HG03095 (cell line): ENCODE results near the gene SH2D6.
"Not testable (repeated sequence)": the region's sequence is repeated elsewhere in the genome, so short reads cannot be mapped to it uniquely, and the experiment has no call there.

Source experiments
- ATAC-seq: cut with Tn5 transposase; IDR thresholded peaks from one replicate; pipeline ENCODE4 v1.9.1; 2021; ENCODE audit warnings: moderate library complexity; ENCODE audit not compliant: unreplicated experiment

SH2D6 gene

DNA sequence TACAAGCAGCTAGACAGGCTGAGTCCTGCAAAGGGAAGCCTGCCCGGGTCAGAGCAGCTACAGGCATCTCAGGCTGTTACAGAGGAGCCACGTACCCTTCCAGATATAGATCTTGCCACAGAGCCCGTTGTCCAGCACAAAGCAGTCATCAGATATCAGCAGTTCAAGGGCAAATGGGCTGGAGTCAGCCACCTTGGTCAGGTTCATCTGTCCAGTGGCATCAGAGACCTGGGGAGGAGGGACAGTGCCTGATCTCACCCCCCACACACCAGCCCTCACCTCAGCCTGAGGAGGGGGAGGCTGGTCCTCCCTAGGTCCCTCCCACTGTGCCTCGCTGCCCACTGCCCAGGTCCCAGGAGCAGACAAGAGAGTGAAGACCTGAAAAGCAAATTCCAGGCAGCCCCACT, 20.6 kb upstream of the SH2D6 start:
- no peak for ATAC-seq

DNA sequence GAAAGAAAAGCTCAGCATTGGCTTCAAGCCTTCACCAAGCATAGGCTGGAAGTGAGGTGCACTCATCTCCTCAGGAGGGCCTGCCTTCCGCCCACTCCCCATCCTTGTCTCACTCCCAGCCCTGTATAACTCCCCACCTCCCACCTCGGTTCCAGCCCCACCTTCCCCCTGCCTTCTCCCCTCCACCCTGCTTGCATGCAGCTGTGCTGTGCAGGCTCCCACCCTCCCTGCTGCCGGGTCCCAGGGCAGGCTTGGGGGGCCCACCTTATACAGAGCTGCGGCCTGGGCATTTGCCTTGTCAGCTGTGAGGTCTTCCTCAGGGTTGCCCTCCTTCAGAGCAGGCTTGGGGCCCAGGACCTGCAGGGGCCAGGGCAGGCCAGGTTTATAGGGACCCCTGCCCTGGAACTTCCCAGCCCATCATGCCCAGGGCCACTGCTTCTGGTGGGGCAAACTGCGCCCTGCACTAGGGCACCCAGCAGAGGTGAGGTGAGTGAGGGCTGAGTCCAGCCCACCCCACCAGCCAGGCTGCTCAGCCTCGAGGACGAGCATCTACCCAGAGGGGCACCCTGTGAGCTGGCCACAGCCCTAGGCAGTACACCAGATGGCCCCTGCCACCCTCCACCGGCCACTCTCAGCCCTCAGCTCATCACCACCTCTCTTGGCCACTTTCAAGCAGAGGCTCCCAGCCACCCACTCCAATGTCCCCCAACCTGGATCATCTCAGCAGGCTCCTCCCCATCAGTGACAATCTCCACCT, 19.9 kb upstream of the SH2D6 start:
- no peak for ATAC-seq

DNA sequence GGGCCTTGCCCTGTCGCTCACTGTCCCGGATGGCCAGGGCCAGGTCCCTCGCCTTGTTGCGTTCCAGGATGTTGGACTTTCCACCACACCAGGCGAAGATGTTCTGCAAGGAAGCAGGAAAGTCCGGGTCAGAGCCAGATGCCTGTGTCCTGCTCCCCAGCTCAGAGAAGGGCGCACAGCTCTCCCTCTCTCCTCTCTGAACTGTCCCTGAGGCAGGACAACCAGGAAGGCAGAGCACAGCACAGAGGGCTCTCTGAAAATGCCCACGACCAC, 19.4 kb upstream of the SH2D6 start:
- ATAC-seq: no peak

DNA sequence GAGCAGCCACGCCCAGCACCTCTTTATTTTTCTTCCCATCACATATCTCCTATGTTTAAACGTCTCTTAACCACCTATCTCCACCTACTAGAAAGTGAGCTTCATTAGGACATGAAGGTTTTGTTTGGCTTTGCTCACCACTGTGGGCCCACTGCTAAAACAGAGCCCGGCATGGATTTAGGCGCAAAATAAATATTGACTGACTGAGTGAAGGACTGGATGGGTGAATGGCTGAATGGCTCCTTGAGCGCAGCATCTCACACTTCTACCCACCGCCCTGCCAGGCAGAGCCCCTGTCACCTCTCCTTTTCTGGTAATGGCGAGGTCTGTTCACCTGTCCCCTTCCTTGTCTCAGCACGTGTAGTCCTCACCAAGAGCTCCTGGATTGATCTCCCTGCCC, 18.5 kb upstream of the SH2D6 start:
- ATAC-seq: no peak

DNA sequence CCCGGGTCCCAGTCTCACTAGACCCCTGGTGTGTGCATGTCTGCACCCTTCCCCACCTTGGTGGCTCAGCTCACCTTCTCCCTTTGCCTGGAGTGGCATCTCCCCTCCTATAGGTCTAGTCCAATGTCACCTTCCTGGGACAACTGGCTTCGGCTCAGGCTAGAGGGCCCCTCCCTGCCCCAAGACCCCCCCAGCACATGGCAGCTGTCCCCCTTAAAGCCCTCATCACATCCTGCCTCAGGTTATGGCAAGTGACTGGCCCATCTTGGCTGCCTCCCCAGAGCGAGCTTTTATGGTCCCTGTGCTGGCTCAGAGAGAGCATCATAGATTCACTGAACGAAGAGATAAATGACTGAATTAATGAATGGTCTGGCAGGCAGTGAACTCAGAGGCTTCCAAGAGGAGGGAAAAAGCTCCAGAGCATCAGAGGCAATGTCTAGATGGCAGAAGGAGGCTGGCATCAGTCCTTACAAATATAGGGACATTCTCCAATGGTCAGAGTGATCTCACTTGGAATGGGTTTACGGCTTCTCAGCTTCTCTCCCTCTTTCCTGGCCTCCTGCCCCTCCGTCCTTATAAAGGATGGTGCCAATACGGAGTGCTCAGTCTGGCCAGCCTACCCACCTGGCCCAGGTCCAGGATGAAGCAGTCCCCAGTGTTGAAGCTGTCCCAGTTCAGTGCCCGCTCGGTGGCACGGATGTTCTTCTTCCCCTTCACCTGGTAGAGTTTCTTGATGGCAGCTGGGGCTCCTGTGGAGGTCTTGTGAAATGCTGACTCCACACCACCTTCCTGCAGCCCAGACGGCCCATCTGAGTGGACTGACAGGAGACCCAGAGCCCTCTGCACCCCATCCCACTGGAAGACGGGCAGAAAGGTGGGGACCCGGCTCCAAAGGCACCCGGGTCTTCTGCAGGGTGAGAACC, 17.7 kb upstream of the SH2D6 start:
- ATAC-seq: no peak

DNA sequence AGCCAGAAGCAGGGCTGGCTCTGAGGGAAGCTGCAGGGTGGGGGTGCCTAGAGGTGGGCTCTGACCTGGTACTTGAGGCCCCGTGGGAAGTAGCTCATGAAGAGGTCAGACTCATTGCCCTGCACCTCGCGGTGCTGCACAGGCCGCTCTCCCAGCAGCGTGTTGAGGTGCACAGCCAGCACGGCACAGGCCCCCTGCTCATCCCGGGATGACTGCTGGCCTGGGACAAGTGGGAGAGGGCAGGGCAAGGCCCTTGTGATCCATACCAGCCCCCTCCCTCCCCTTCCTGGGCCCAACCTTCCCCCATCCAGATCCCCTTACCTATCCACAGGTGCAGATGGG, 17.1 kb upstream of the SH2D6 start:
- no peak for ATAC-seq

DNA sequence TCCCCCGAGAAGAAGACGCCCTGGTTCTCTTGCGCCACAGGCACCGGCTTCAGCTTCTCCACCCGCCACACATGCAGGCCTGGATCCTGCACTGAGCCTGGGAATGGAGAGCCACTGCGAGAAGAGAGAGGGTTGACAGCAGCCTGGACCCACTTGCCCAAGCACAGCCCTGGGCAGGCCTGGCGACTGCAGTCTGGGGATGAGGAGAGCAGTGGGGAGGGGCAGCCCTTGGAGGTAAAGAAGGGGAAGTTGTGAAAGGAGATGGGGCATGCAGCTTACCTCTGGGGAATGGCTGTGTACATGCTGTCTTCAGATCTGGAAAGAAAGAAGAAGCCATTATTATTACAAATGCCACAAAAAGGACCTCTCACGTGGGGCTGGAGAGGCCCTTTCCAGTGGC, 16.7 kb upstream of the SH2D6 start:
- ATAC-seq: no peak

DNA sequence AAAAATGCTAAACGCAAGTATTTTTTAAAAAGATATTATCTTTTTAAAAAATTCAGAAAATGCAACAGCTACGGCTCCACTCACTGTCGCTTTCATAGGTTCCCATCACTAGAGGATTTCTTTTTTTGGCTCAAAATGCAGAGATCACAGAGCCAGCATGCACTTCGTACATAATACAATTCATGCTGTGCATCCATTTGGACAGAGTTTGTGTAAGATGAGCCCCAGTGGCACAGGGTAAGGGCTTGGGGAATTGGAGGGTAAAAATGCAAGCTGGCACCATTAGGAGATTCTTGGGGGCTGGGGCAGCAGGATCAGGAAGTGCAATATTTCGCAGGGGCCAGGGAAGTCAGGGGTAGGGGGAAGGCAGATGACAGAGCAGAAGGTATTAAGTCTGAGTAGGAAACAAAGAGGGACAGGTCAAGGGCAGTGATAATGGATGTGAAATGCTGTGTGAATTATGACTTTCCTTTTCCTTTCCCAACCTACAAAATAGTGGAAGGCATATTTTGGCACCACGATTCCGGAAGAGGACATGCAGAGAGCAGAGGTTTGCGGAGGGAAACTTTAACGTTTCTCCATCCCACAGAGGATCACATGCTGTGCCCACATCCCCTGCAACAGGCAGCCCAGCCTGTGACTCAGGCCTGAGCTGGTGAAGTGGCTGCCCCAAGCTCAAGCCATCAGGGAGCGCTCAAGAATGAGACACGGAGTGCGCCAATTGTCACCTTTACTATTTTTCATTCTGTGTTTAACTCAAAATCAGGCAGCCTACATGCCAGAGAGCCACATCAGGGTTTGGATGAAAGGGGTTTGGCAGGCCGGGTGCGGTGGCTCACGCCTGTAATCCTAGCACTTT, 13.1 kb upstream of the SH2D6 start:
- ATAC-seq: no peak

DNA sequence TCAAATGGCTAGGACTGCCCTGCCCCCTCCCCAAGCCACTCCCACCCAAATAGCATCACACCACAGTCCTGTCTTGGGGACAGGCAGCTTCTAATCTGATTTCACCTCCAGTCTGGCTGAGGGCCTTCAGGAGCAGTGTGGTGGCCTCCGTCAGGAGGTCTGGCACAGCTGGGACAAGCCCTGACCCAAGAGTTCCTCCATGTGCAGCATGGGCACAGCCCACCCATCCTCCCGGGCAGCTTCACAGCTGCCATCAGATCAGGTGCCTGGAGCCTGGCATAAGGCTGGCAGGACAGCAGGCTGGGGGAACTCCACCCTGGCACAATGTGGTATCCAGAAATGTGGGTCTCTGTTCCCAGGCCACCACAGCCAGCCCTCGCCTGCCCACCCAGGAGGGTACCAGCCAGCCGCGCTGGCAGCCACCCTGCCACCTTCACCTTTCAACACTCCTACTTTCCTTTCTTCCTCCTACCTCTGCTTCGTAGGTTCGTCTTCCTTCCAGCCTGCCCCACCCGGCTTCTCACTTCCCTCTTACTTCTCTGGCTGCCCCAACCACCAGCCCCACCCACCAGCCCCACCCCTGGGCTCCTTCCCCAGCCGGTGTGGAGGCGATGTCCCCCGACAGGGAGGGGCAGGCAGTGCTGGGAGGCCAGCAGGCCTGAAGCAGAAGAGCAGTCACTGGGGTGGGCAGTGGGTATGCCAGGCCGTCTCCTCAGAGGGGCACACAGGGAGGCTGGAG, 8.5 kb upstream of the SH2D6 start, which contains the start of gene CAPG:
Gene CAPG (minus strand): TSS at position 522 of the 739 bp plus-strand sequence. CDS start 8,221 bp downstream, outside the sequence.
- ATAC-seq: peak; percentile 76

DNA sequence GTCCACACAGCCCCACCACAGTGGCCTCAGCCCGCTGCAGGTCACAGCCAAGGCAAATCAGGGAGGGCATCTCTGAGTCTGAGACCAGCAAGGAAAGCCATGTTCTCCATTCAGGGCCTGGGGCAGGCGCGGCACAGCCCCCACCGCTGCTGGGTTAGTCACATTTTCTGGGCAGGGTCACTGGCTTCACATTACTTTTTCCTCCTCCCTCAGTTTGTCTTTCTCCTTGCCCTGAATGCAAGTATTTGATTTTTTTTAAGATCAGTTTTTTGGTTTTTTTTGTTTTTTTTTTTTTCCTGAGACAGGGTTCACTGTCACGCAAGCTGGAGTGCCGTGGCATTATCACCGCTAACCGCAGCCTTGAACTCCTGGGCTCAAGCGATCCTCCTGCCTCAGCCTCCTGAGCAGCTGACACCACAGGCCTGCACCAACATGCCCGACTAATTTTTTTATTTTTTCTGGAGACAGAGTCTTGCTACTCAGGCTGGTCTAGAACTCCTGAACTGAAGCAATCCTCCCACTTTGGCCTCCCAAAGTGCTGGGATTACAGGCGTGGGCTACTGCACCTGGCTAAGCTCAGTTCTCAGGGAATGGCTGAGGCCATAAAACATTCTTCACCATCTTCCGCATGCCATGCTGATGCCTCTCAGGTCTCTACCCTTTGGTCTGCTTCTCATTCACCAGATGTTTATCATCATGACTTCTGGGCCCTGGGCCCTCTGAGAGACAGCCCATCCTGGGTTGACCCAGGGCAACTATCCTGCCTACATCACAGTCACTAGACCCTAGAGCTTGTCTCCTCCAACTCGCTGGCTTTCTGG, 7.7 kb upstream of the SH2D6 start:
- ATAC-seq: no peak

DNA sequence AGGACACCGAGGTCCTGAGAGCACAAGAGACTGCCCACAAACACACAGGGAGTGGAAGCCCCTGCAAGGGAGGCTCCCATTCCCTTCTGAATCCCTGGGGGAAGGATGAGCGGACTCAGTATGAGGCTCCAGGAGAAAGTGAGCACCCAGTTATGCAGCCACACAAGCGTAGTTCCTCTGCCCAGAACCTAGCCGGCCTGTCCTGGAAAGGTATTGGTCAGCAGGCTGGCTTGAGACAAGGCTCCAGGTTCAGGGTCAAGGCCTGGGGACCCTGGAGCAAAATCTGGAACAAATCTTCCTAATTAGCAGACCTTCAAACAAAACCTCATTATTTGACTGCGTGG, 7.1 kb upstream of the SH2D6 start:
- ATAC-seq: no peak

DNA sequence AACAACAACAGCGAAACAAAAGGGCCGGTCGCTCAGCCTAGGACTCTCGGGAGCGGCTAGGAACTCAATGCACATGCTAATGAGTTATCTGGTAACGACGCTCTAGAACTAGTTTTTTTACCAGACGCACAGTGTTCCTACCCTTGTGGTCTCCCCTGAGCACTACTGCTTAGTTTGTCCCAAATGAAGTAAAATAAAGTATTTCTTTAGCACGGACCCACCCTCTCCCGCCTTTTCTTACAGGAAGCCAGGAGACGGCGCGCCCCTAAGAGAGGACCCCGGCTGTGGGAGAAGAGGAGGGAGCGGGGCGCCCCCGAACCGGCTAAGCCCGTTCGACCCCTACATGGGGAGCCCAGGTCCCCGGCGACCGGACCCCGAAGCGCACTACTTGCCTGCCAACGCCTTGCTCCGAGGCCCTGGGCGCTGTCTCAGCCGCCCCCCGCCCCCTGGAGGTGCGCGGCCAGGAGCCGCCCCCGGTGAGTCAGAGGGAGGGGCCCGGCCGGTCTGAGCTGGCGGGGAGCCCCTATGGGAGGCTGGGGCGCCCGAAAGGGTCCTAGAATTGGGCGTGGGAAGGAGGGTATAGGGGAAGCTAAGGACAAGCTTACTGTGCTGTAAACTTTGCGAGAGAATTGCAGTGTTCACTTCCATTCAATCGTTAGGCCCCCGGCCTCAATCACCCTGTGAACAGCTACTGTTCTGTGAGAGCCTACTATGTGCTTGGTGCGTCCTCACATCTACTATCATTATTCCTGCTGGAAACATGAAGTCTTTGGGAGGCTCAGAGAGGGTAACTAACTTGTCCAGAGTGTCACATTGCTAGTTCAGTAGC, 4.7 kb upstream of the SH2D6 start:
- ATAC-seq: no peak

DNA sequence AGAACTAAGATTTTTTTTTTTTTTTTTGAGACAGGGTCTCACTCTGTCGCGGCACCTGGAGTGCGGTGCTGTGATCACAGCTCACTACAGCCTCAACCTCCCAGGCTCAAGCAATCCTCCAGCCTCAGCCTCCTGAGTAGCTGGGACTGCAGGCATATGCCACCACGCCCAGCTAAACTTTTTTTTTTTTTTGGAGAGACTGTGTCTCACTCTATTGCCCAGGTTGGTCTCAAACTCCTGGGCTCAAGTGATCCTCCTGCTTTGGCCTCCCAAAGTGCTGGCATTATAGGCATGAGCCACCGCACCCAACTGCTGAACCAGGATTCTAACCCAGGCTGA, 4.1 kb upstream of the SH2D6 start:
- ATAC-seq: not testable (repeated sequence)

DNA sequence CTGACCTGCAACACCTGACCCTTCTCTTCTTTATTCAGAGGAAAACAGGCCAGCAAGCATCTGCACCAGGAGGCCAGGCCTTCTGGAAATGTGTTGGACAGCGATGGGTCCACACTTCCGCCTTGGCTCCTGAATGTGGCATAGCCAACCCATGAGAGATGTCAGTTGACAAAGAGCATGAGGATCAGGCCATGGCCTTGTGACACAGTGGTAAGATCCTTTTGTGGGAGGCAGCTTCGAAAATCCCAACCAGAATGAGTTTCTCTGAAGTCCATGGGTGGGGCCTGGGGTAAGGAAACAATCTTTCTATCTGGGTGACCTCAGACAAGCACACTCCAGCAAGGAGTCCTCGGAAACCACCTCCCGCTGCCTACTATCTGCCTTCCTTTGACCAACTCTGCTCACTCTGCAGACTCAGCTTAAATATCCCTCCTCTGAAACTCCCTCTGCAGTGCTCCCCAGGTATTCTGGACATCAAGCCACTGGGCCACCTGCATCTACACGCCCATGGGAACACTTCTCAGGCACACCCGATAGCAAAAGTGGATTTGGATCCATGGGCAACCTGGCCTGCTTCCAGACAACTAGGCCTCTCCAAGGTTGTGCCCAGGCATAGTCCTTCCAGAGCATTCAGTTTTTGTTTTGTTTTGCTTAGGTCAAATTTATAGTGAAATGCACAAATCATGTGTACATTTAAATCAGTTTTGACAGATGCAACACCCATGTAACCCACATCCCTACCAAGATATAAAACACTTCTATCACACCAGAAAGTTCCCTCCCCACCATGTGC, 3.6 kb upstream of the SH2D6 start:
- ATAC-seq: no peak

DNA sequence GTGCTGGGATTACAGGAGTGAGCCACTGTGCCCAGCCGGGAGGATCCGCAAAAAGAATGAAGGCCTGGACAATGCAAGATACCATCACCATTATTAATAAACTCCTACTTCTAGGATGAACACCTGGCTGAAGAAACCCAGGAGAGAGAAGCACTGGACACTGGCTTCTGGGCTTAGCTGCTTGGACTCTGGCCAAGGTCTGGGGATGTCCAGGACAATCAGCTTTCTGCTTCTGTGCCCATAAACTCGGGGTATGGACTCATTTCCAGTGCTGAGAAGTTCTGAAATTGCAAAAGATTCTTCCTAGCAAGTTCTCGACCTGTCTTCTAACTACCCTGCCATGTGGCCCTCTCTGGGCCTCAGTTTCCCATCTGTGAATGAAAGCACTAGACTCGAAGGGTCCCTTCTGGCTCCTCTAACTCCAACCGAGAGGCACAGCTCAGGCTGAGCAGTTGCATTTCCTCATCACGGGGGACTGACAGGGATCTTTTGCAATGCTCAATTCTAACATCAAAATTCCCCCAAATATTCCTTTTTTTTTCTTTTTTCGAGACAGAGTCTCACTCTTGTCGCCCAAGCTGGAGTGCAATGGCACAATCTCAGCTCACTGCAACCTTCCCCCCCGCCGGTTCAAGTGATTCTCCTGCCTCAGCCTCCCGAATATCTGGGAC, 2.4 kb upstream of the SH2D6 start:
- ATAC-seq: no peak

DNA sequence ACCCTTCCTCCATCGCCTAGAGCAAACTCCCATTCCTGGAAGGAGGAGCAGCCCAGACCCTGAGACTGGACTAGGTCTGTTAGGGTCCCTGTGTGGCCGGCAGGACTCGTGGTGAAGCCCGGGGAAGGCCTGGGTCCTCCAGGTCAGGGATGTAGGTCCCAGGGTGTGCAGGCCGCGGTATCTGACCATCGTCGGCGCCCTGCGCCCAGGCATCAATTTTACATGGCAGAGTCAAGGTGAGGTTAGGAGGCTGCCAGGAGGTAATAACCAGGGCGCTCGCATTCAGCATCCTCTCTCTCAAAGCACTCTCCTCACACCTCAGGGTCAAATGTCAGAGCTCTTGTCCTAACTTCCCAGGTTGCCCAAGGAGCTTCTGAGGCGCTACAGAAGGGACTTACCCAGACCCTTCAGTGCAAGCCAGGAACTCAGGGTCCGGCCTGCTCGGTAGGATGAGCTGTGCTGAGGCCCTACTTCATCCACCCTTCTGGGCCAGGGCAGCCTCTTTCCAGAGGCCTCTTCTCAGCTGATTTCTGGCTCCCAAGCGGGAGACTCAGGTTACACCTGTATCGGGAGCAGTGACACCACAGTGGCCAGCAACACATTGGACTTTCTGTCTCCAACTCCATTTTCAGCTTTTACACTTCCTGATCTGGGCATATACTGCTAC, 628 bp downstream of the SH2D6 start:
- ATAC-seq: no peak

DNA sequence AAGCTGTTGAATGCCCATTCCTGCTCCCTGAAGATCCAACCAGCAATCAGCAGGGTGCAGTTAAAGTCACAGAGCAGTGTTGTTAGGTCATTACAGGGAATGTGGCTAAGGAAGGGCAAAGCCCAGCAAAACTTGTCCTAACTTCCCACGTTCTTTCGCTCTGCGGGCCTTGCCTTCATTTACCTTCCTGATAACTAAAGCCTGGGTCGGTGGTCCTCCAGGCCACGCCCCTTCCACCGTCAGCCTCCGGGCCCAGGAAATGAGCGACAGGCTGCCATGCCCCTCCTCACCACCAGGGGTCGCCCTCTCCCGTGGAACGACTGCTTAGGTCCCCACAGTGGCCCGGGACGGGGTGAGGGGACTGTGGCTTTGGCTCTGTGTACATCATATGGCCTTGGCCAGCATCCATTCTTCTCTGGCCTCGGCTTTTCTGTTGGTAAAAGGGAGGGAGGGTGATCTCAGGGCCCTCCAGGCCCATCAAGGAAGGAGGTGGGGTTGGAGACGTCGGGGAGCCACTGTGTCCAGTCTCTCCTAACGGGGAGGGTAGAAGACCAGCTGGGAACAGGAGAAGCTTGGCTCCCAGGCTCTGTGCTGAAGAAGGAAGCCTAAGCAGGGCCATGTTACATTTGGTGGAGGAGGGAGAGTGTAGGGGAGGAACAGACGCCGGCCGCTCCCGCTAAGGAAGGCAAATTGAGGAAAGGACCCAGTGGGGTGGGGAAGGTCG, 2.2 kb downstream of the SH2D6 start:
- peak; percentile 63 for ATAC-seq
